Measurements from ENCODE around the gene LCNL1.

Gene LCNL1

GRCh38 chr9:136949817-136950655 lies 32.8 kb upstream of the LCNL1 start:
- Histone ChIP-seq H2BK12ac (ENCODE audit: low read length) (peak overlapping the region; percentile 41), H3K4me2 (ENCODE audit: insufficient read depth, low read length, poor library complexity, severe bottlenecking) (peak overlapping the region; percentile 84), H3K79me1 (ENCODE audit: low read depth, low read length) (no peaks in the 10 kb centered on the region), H2AK5ac (ENCODE audit: low read depth, low read length) (peak overlapping the region; percentile 99), H3K27ac (replicated peaks; ENCODE audit: low read length) (peak overlapping the region; percentile 24), H2BK120ac (ENCODE audit: low read depth, low read length) (peak overlapping the region; percentile 91), H4K91ac (ENCODE audit: low read depth, low read length, poor library complexity) (peak overlapping the region; percentile 5), H3K4me1 (ENCODE audit: control insufficient read depth in 2 of 2, insufficient read depth in 1 of 2, low read depth in 1 of 2, low read length in 2 of 2) (peaks cover 11 to 16% of the 10 kb centered on the region in 2 donors), H3K27me3 (ENCODE audit: control insufficient read depth in 3 of 3, insufficient read depth in 3 of 3, low read depth in 1 of 3, low read length in 3 of 3) (peaks cover 0 to 13% (median 0%) of the 10 kb centered on the region in 3 experiments), H3K9me3 (replicated peaks in 1 of 2; ENCODE audit: control insufficient read depth in 2 of 2, insufficient read depth in 1 of 2, low read depth in 1 of 2, low read length in 2 of 2) (no peaks in the 10 kb centered on the region), H3K36me3 (replicated peaks in 1 of 2; ENCODE audit: control insufficient read depth in 2 of 2, insufficient read depth in 2 of 2, low read length in 2 of 2) (no peaks in the 10 kb centered on the region), H3K9ac (ENCODE audit: low read depth, low read length, poor library complexity) (peak overlapping the region; percentile 91), H2BK15ac (ENCODE audit: low read length) (peak overlapping the region; percentile 90), H3K23ac (ENCODE audit: low read depth, low read length, poor library complexity) (peak overlapping the region; percentile 66), H3K4me3 (ENCODE audit: low read length in 2 of 2) (peak overlapping the region; percentile 58 to 87), H3K4ac (ENCODE audit: low read length) (peak overlapping the region; percentile 84), H4K8ac (ENCODE audit: low read depth, low read length) (peak overlapping the region; percentile 99), H3K14ac (ENCODE audit: low read length) (peak overlapping the region; percentile 71), H2BK5ac (ENCODE audit: low read length) (peak overlapping the region; percentile 91), H2AFZ (ENCODE audit: low read length) (peak overlapping the region; percentile 88), H3K18ac (ENCODE audit: low read length) (peak overlapping the region; percentile 98)
- DNase-seq (ENCODE audit: low spot score): peak; percentile 91
- no CpG with 5 or more reads among the region's 63 CpGs for WGBS, 2 donors (ENCODE audit: extremely low coverage in 2 of 2, insufficient read length in 2 of 2, insufficient replicate concordance in 1 of 2)

GRCh38 chr9:136950656-136951276 lies 32.0 kb upstream of the LCNL1 start:
- peaks cover 11 to 16% of the 10 kb centered on the region in 2 donors for H3K4me1 ChIP-seq (ENCODE audit: control insufficient read depth in 2 of 2, insufficient read depth in 1 of 2, low read depth in 1 of 2, low read length in 2 of 2)
- WGBS, 2 donors (ENCODE audit: extremely low coverage in 2 of 2, insufficient read length in 2 of 2, insufficient replicate concordance in 1 of 2): no CpG with 5 or more reads among the region's 9 CpGs
- H3K9me3 ChIP-seq (replicated peaks in 1 of 2; ENCODE audit: control insufficient read depth in 2 of 2, insufficient read depth in 1 of 2, low read depth in 1 of 2, low read length in 2 of 2): no peaks in the 10 kb centered on the region
- peak overlapping the region; percentile 84 for H3K4me2 ChIP-seq (ENCODE audit: insufficient read depth, low read length, poor library complexity, severe bottlenecking)
- no peaks in the 10 kb centered on the region for H3K36me3 ChIP-seq (replicated peaks in 1 of 2; ENCODE audit: control insufficient read depth in 2 of 2, insufficient read depth in 2 of 2, low read length in 2 of 2)
- H3K14ac ChIP-seq (ENCODE audit: low read length): no peak overlapping the region
- H4K91ac ChIP-seq (ENCODE audit: low read depth, low read length, poor library complexity): peak overlapping the region; percentile 50
- peak overlapping the region; percentile 89 for H3K9ac ChIP-seq (ENCODE audit: low read depth, low read length, poor library complexity)
- peak overlapping the region; percentile 99 for H4K8ac ChIP-seq (ENCODE audit: low read depth, low read length)
- peak overlapping the region; percentile 79 for H2BK12ac ChIP-seq (ENCODE audit: low read length)
- peak overlapping the region; percentile 91 for H3K18ac ChIP-seq (ENCODE audit: low read length)
- no peak for DNase-seq (ENCODE audit: low spot score)
- no peak overlapping the region for H2BK120ac ChIP-seq (ENCODE audit: low read depth, low read length)
- H3K23ac ChIP-seq (ENCODE audit: low read depth, low read length, poor library complexity): peak overlapping the region; percentile 66
- peak overlapping the region; percentile 99 for H2AK5ac ChIP-seq (ENCODE audit: low read depth, low read length)
- no peaks in the 10 kb centered on the region for H3K79me1 ChIP-seq (ENCODE audit: low read depth, low read length)
- peak overlapping the region; percentile 90 for H2BK15ac ChIP-seq (ENCODE audit: low read length)
- H2BK5ac ChIP-seq (ENCODE audit: low read length): peak overlapping the region; percentile 91
- peak overlapping the region; percentile 84 for H3K4ac ChIP-seq (ENCODE audit: low read length)
- H3K27ac ChIP-seq (replicated peaks; ENCODE audit: low read length): peak overlapping the region; percentile 24
- peak overlapping the region; percentile 88 for H2AFZ ChIP-seq (ENCODE audit: low read length)
- H3K4me3 ChIP-seq (ENCODE audit: low read length in 2 of 2): peak overlapping the region in 1 of 2 donors; percentile 58
- peaks cover 0 to 13% (median 0%) of the 10 kb centered on the region in 3 experiments for H3K27me3 ChIP-seq (ENCODE audit: control insufficient read depth in 3 of 3, insufficient read depth in 3 of 3, low read depth in 1 of 3, low read length in 3 of 3)

GRCh38 chr9:136951541-136952320 lies 31.1 kb upstream of the LCNL1 start, which contains the start of gene LCN12:
Gene LCN12, plus strand, starts transcription at chr9:136952273. Its CDS starts 55 bp downstream, at chr9:136952328.
- Histone ChIP-seq H3K4me1 (ENCODE audit: control insufficient read depth in 2 of 2, insufficient read depth in 1 of 2, low read depth in 1 of 2, low read length in 2 of 2) (peaks cover 11 to 16% of the 10 kb centered on the region in 2 donors), H3K14ac (ENCODE audit: low read length) (no peak within 1 kb of the TSS), H3K23ac (ENCODE audit: low read depth, low read length, poor library complexity) (peak within 1 kb of the TSS; percentile 43), H3K27ac (replicated peaks; ENCODE audit: low read length) (no peak within 1 kb of the TSS), H2BK5ac (ENCODE audit: low read length) (peak within 1 kb of the TSS; percentile 87), H2BK15ac (ENCODE audit: low read length) (peak within 1 kb of the TSS; percentile 81), H2AK5ac (ENCODE audit: low read depth, low read length) (peak within 1 kb of the TSS; percentile 82), H2BK120ac (ENCODE audit: low read depth, low read length) (peak within 1 kb of the TSS; percentile 94), H4K8ac (ENCODE audit: low read depth, low read length) (no peak within 1 kb of the TSS), H3K4me3 (ENCODE audit: low read length in 2 of 2) (no peak within 1 kb of the TSS), H2BK12ac (ENCODE audit: low read length) (peak within 1 kb of the TSS; percentile 84), H2AFZ (ENCODE audit: low read length) (peak within 1 kb of the TSS; percentile 53), H3K79me1 (ENCODE audit: low read depth, low read length) (no peaks in the 10 kb centered on the region), H3K27me3 (ENCODE audit: control insufficient read depth in 3 of 3, insufficient read depth in 3 of 3, low read depth in 1 of 3, low read length in 3 of 3) (peaks cover 0 to 13% (median 0%) of the 10 kb centered on the region in 3 experiments), H3K36me3 (replicated peaks in 1 of 2; ENCODE audit: control insufficient read depth in 2 of 2, insufficient read depth in 2 of 2, low read length in 2 of 2) (no peaks in the 10 kb centered on the region), H3K4me2 (ENCODE audit: insufficient read depth, low read length, poor library complexity, severe bottlenecking) (no peak within 1 kb of the TSS), H3K4ac (ENCODE audit: low read length) (peak within 1 kb of the TSS; percentile 76), H4K91ac (ENCODE audit: low read depth, low read length, poor library complexity) (no peak within 1 kb of the TSS), H3K18ac (ENCODE audit: low read length) (peak within 1 kb of the TSS; percentile 87), H3K9me3 (replicated peaks in 1 of 2; ENCODE audit: control insufficient read depth in 2 of 2, insufficient read depth in 1 of 2, low read depth in 1 of 2, low read length in 2 of 2) (no peaks in the 10 kb centered on the region), H3K9ac (ENCODE audit: low read depth, low read length, poor library complexity) (no peak within 1 kb of the TSS)
- WGBS, 2 donors (ENCODE audit: extremely low coverage in 2 of 2, insufficient read length in 2 of 2, insufficient replicate concordance in 1 of 2): no CpG with 5 or more reads among the region's 14 CpGs
- DNase-seq (ENCODE audit: low spot score): no peak
